HG03196 (cell line): ENCODE data around the gene NFIB.

Experiments
- ATAC-seq: cut with Tn5 transposase; IDR thresholded peaks from one replicate; pipeline ENCODE4 v1.9.1; 2021; ENCODE audit not compliant: unreplicated experiment

The NFIB gene

GRCh38 chr9:14127656-14128055, 186.3 kb downstream of the NFIB start:
- no peak for ATAC-seq

GRCh38 chr9:14119694-14120514, 194.0 kb downstream of the NFIB start:
- no peak for ATAC-seq

DNA sequence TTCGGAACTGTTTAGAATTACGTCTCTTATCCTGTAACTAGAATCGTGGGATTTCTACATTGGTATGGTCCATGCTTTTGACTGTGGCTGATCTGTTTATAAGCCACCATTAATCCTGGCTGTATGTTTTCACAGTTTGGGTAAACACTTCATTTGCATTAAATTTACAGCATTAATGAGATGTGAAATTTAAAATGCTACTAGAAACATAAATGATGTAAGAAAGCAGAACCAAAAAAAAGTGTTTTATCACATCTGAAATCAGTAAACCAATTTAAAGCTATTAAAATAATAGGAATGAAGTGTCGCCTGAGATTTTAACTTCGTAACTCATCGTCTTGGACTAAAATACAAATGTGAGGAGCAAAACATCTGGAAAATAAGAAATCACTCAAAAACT, 201.7 kb downstream of the NFIB start:
- no peak for ATAC-seq

DNA sequence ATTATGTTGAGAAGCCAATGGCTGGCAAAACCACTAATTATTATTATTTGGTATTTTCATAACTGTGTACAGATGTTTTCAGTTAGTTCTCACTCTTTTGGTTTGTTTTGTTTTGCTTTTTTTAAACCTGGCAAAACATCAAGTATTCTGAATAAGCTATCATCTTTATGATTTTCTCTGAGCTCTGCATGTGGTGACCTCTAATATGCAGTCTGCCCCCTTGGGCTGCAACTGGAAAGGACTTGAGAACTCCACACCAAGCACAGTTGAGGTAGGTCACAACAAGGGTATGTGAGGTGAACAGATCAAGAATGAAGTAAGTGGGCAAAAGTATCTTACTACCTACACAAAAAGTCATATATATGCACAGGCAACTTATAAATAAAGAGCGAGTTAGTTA, 202.2 kb downstream of the NFIB start:
- ATAC-seq, result no peak

GRCh38 chr9:14107977-14108376, 206.0 kb downstream of the NFIB start:
- no peak for ATAC-seq

DNA sequence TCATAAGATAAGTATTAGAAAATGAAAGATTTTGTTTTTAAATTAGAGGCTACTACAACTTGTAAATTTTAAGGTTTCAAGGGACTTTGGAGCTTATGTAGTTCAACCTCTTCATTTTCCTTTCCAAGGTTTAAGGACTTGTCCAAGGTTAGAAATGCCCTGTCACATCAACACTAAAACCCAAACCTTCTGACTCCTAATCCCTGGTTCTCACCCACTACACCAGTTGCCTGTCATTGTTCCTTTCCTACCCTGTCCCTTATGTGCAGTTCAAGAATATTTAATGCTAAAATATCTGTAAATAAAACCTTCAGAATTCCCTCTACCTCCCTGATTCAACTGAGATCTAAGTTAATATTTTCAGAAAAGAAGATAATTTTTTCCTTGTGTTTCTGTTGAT, 206.4 kb downstream of the NFIB start:
- no peak for ATAC-seq

- no peak for ATAC-seq
These were observed 207.2 kb downstream of the NFIB start for GRCh38 chr9:14106699-14107098.

DNA sequence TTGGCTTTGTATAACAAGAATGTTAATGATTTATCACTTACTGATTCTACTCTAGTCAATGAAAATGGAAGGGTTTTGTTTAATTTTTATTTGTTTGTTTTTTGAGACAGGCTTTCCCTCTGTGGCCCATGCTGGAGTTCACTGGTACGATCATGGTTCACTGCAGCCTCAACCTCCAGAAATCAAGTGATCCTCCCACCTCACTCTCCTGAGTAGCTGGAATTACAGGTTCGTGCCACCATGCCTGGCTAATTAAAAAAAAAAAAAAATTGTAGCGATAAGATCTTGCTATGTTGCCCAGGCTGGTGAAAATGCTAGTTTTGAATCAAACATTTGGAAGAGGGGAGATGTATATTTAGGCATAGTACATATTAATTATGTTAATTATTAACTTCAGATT, 209.4 kb downstream of the NFIB start:
- no peak for ATAC-seq

- ATAC-seq, result no peak
These were observed 210.8 kb downstream of the NFIB start for GRCh38 chr9:14103115-14103514.

DNA sequence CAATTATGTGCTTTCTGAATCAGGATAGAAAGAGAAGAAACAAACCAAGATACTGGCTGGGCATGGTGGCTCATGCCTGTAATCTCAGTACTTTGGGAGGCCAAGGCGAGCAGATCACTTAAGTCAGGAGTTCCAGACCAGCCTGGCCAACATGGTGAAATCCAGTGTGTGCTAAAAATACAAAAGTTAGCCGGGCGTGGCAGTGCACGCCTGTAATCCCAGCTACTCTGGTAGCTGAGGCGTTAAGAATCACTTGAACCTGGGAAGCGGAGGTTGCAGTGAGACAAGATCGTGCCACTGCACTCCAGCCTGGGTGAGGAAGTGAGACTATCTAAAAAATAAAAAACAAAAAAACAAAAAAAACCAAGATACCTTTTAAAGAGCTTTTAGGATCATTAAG, 214.2 kb downstream of the NFIB start:
- no peak for ATAC-seq

GRCh38 chr9:14098486-14099180, 215.3 kb downstream of the NFIB start:
- no peak for ATAC-seq

GRCh38 chr9:14097666-14098415, 216.1 kb downstream of the NFIB start:
- ATAC-seq, result no peak

DNA sequence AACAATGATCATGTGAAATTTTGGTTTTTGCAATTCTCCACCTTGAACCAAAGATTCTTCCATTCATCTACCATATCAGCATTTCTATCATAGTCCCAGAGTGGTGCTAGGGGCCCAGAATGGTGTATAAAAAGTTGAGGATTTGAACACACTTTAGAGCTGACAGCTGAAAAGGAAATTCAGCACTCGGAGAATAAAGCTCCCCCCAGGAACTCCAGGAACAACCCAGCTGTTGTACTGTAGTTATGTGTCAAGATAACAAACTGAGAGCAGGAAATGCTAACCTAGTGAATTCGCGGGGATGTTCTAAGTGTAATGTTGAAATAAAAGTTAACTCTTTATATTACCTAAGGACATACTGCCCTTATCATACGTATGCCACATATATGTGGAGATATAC, 216.7 kb downstream of the NFIB start:
- no peak for ATAC-seq

DNA sequence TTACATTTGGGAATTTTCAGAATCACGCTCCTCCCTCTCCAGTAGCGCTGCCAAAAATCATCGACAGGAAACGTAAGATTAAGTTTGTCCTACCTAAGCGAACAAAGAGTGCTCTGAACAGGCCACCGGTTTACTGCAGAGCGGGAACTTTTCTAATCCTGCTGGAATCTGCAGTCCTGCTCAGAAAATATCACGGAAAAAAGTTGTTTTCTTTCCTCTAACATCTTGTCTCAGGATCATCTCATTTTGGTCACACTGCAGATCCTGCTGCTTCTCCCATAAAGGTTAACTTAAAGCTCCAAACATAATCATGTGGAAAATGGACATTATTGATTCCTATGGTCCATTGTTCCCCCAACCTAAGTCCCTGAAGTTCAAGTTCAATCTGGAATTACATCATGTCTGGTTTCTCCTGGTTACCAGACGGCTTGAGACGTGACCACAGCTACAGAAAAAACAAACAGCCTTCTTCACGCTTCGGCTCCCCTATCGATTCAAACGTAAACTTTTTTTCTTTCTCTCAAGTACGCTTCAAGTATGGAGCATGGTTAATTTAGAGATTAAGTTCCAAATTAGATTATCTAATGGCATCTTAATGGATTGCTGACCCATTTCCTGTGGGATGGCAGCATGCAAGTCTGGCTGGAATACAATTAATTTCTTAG, 217.6 kb downstream of the NFIB start:
- no peak for ATAC-seq

DNA sequence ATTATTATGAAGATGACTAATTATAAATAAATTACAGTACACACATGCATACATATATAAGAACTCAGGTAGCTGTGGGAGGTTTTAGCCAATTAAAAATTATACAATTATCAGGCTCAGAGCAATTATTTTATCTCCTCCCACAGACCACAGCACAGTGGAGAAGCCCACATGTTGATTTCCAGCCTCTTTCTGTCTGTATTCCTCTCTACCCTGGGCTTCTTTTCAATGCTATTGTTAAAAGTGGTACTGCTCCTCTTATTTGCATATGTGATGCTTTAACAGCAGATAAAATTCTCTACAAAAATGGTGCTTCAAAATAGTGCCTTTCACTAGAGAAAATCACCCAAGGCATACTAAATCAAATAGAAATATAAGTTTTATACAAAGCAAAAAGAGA, 218.7 kb downstream of the NFIB start:
- ATAC-seq, result no peak

- ATAC-seq, result no peak
These were observed 219.4 kb downstream of the NFIB start for GRCh38 chr9:14094491-14094890.

GRCh38 chr9:14092344-14092743, 221.6 kb downstream of the NFIB start:
- no peak for ATAC-seq

- no peak for ATAC-seq
These were observed 224.7 kb downstream of the NFIB start for GRCh38 chr9:14089051-14089803.

- no peak for ATAC-seq
These were observed 226.4 kb downstream of the NFIB start for GRCh38 chr9:14087576-14087975.

DNA sequence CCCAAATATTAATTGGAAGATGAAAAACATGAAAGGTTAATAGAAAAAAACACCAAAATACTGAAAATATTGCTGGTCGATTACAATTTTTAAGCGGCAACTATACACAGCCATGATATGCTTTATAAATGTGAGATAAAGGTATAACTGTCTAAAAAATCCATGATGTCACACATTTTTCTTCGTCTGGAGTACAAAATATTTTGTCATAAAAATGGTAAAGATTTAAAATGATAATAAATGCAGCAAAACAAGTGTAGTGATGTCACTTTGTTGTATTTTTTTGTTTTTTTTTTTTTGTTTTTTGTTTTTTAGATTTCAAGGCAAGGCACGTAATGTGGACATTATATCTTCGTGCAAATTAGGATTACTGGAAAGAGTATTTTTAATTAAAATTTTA, 227.4 kb downstream of the NFIB start:
- ATAC-seq, result no peak

- ATAC-seq, result no peak
These were observed 228.1 kb downstream of the NFIB start for GRCh38 chr9:14085810-14086209.
